ENCODE measurements around the gene USF3.

DNA sequence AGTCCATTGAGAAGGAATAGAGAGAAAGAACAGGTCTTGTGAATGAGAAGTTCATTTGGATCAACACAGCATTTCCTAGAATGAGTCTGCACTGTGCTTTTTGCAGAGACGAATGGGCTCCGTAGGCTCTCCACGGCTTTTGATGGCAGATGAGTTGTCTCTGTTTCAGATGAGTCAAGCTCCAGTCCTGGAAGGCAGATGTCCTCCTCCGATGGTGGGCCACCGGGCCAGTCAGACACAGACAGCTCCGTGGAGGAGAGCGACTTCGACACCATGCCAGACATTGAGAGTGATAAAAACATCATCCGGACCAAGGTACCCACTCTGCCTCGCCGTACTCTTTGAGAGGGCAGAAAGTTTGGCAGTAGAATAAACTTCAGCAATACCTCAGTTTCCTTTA lies 93.6 kb downstream of the USF3 start:
- TF ChIP-seq TAF1 (IDR thresholded peaks at IDR 0.05; ENCODE audit: low read depth): no peak
- TF ChIP-seq, protein P1, sequence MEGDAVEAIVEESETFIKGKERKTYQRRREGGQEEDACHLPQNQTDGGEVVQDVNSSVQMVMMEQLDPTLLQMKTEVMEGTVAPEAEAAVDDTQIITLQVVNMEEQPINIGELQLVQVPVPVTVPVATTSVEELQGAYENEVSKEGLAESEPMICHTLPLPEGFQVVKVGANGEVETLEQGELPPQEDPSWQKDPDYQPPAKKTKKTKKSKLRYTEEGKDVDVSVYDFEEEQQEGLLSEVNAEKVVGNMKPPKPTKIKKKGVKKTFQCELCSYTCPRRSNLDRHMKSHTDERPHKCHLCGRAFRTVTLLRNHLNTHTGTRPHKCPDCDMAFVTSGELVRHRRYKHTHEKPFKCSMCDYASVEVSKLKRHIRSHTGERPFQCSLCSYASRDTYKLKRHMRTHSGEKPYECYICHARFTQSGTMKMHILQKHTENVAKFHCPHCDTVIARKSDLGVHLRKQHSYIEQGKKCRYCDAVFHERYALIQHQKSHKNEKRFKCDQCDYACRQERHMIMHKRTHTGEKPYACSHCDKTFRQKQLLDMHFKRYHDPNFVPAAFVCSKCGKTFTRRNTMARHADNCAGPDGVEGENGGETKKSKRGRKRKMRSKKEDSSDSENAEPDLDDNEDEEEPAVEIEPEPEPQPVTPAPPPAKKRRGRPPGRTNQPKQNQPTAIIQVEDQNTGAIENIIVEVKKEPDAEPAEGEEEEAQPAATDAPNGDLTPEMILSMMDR (IDR thresholded peaks at IDR 0.05; ENCODE audit: poor library complexity, severe bottlenecking): no peak

Data from neural cell (in vitro differentiated cells).